Measurements from ENCODE around the gene U2AF1L4. TPM values are rescaled to one million over a fixed set of nuclear protein-coding genes. Genes with fewer than 3 reads are reported as not detected.

Gene U2AF1L4
- total and polyA plus RNA-seq, 7 experiments from 2014 or later, result 33.7 to 89.7 (median 70.1) TPM

DNA sequence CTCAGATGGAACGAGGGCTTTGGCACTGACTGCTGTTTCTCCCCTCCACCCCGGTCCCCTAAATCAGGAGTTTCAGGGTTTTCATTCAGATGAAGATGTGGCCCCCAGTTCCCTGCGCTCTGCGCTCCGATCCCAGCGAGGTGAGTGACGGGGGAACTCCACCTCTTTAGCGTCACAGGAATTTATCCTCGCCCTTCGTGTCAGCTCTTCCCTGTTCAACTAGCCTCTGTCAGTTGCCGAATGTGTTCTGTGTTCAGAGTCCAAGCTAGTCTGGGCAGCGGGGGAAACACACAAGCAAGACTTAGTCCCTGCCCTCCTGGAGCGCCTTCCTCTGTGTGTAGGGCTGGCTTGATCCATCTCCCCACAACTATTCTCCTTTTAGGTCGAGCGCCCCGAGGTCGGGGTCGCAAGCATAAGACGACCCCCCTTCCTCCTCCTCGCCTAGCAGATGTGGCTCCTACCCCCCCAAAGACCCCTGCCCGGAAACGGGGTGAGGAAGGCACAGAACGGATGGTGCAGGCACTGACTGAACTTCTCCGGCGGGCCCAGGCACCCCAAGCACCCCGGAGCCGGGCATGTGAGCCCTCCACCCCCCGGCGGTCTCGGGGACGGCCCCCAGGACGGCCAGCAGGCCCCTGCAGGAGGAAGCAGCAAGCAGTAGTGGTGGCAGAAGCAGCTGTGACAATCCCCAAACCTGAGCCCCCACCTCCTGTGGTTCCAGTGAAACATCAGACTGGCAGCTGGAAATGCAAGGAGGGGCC, 25.6 kb downstream of the U2AF1L4 start:
- peaks cover 21 to 28% of the 10 kb centered on the region in 2 donors for H3K4me1 ChIP-seq (ENCODE audit: control insufficient read depth in 2 of 2, insufficient read depth in 2 of 2, low read length in 2 of 2)
- no peak overlapping the region for H3K27ac ChIP-seq (ENCODE audit: low read depth, low read length)
- H3K9me3 Mint-ChIP-seq, result no peaks in the 10 kb centered on the region
- H3K36me3 ChIP-seq (ENCODE audit: control insufficient read depth in 2 of 3, insufficient read depth in 3 of 3, low read length in 3 of 3), result peaks cover 20 to 47% (median 22%) of the 10 kb centered on the region in 3 experiments
- DNase-seq (no peak), ATAC-seq (no peak)
- peaks cover 26 to 52% (median 36%) of the 10 kb centered on the region in 7 donors for H3K4me1 Mint-ChIP-seq
- H3K36me3 Mint-ChIP-seq, result peaks cover 0 to 27% (median 4%) of the 10 kb centered on the region in 5 donors
- H3K4me3 ChIP-seq (ENCODE audit: low read length), result no peak overlapping the region
- H3K27me3 ChIP-seq (ENCODE audit: control insufficient read depth in 2 of 2, insufficient read depth in 2 of 2, low read length in 2 of 2), result no peaks in the 10 kb centered on the region
- CTCF ChIA-PET, result interaction anchor here (0.6 to 1.5 kb wide), 4 partner anchors 10 to 235 kb away, joined by 3 to 5 read pairs (median 3); no protein-coding TSS in a partner anchor
- peak overlapping the region in 8 of 9 donors; percentile 71 to 92 (median 80) for H3K27ac Mint-ChIP-seq
- intact Hi-C loops (cut with micrococcal nuclease), result loop anchor here (5.0 kb wide), 2 partner anchors 92 to 293 kb away; partner anchors contain the start of genes ALKBH6 (in 1 of the 2) and RBM42 (in 1 of the 2)
- H3K9me3 ChIP-seq (ENCODE audit: control insufficient read depth in 2 of 3, low read length in 3 of 3), result no peaks in the 10 kb centered on the region
- POLR2A ChIA-PET, result interaction anchor here (1.0 to 2.1 kb wide), 5 partner anchors 17 to 71 kb away, joined by 4 to 14 read pairs (median 9); partner anchors contain the start of genes COX6B1, IGFLR1 and LIN37
- H3K27me3 Mint-ChIP-seq, result no peaks in the 10 kb centered on the region
- peak overlapping the region; percentile 86 to 94 (median 89) for H3K4me3 Mint-ChIP-seq

DNA sequence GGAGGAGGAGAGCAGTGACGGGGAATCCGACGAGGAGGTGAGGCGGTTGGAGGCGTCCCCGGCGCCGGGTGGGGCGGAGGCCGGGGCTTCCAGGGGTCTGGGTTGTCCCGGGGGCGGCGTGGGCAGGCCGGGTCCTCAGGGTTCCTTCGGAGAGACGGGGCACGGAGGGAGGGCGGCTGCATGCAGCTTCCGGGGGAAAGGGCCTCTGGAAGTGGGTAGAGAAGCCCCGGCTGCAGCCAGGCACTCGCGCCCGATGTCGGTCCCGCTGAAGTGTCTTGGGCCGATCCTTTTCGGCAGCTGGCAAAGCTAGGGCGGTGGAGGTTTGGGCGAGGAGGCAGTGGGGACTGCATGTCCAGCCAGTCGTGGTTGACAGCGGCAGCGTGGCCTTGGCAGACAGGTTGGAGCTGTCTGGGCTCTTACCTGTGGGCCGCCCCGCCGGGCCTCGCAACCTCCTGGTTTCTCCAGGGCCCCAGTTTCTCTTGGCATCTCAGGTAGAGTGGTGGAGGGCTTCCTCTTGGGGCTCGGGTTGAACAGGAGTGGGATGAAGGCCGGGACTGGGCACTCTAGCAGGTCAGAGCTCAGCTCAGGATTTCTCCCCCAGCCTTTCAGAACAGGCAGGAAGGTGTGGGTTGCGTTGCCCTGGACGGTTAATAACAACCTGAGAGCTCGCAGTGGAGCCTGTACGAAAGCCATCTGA, 26.7 kb downstream of the U2AF1L4 start:
- Mint-ChIP-seq H3K4me1 (peaks cover 32 to 60% (median 47%) of the 10 kb centered on the region in 7 donors), H3K36me3 (peaks cover 0 to 20% (median 4%) of the 10 kb centered on the region in 5 donors), H3K9me3 (no peaks in the 10 kb centered on the region), H3K27me3 (no peaks in the 10 kb centered on the region), H3K27ac (peak overlapping the region; percentile 71 to 93 (median 83)), H3K4me3 (peak overlapping the region; percentile 86 to 94 (median 89))
- H3K4me1 ChIP-seq (ENCODE audit: control insufficient read depth in 2 of 2, insufficient read depth in 2 of 2, low read length in 2 of 2), result peaks cover 26 to 39% of the 10 kb centered on the region in 2 donors
- intact Hi-C loops (cut with micrococcal nuclease), result loop anchor here (5.0 kb wide), 2 partner anchors 91 to 294 kb away; partner anchors contain the start of genes ALKBH6 (in 1 of the 2) and RBM42 (in 1 of the 2)
- CTCF ChIA-PET, result interaction anchor here (0.9 to 1.5 kb wide), 4 partner anchors 11 to 24 kb away, joined by 3 read pairs; no protein-coding TSS in a partner anchor
- peak overlapping the region; percentile 76 for H3K27ac ChIP-seq (ENCODE audit: low read depth, low read length)
- ATAC-seq (no peak), DNase-seq (peak; percentile 26 to 70 (median 43))
- H3K36me3 ChIP-seq (ENCODE audit: control insufficient read depth in 2 of 3, insufficient read depth in 3 of 3, low read length in 3 of 3), result peaks cover 11 to 37% (median 13%) of the 10 kb centered on the region in 3 experiments
- no peaks in the 10 kb centered on the region for H3K9me3 ChIP-seq (ENCODE audit: control insufficient read depth in 2 of 3, low read length in 3 of 3)
- POLR2A ChIA-PET, result interaction anchor here (1.2 to 2.1 kb wide), 8 partner anchors 14 to 70 kb away, joined by 3 to 20 read pairs (median 8); partner anchors contain the start of genes COX6B1, IGFLR1, LIN37 and PSENEN
- H3K27me3 ChIP-seq (ENCODE audit: control insufficient read depth in 2 of 2, insufficient read depth in 2 of 2, low read length in 2 of 2), result no peaks in the 10 kb centered on the region
- peak overlapping the region; percentile 69 for H3K4me3 ChIP-seq (ENCODE audit: low read length)

DNA sequence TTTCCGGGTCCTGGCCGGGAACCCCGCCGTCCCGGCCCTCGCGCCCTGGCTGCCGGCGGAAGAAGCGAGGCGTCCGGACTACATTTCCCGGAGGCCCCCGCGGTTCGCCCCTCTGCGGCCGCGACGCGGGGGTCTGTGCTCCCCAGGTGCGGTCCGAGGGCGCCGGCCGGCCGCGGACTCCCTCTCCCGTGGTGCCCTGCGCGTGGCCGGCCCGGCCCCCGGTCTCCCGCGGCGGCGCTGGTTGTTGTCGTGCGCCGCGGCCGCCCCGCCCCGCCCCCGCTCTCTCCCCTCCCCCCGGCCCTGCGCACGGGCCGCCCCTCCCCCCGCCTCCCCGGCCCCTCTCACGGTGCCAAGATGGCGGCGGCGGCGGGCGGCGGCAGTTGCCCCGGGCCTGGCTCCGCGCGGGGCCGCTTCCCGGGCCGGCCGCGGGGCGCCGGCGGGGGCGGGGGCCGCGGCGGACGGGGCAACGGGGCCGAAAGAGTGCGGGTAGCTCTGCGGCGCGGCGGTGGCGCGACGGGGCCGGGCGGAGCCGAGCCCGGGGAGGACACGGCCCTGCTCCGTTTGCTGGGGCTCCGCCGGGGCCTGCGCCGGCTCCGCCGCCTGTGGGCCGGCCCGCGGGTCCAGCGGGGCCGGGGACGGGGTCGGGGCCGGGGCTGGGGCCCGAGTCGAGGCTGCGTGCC, 27.4 kb downstream of the U2AF1L4 start, which contains the start of gene KMT2B:
Gene KMT2B (plus strand): TSS at position 339 of the 680 bp plus-strand sequence. CDS start 16 bp downstream, at position 355.
- DNase-seq, result peak in 2 of 9 donors; percentile 90 to 95
- peak within 1 kb of the TSS; percentile 89 to 99 (median 96) for H3K4me3 Mint-ChIP-seq
- no peaks in the 10 kb centered on the region for H3K27me3 Mint-ChIP-seq
- intact Hi-C loops (cut with micrococcal nuclease), result loop anchor here (1.0 to 5.0 kb wide), 23 partner anchors 16 to 397 kb away; partner anchors contain the start of genes COX6B1 (in 2 of the 2), PROSER3 (in 2 of the 2), PSENEN (in 2 of the 2) and THAP8 (in 2 of the 2)
- Histone ChIP-seq H3K27ac (ENCODE audit: low read depth, low read length) (peak within 1 kb of the TSS; percentile 80), H3K4me1 (ENCODE audit: control insufficient read depth in 2 of 2, insufficient read depth in 2 of 2, low read length in 2 of 2) (peaks cover 33 to 46% of the 10 kb centered on the region in 2 donors), H3K27me3 (ENCODE audit: control insufficient read depth in 2 of 2, insufficient read depth in 2 of 2, low read length in 2 of 2) (no peaks in the 10 kb centered on the region), H3K4me3 (ENCODE audit: low read length) (peak within 1 kb of the TSS; percentile 84), H3K9me3 (ENCODE audit: control insufficient read depth in 2 of 3, low read length in 3 of 3) (no peaks in the 10 kb centered on the region), H3K36me3 (ENCODE audit: control insufficient read depth in 2 of 3, insufficient read depth in 3 of 3, low read length in 3 of 3) (peaks cover 5 to 30% (median 6%) of the 10 kb centered on the region in 3 experiments)
- peaks cover 39 to 67% (median 52%) of the 10 kb centered on the region in 7 donors for H3K4me1 Mint-ChIP-seq
- ATAC-seq, result peak; percentile 66
- no peaks in the 10 kb centered on the region for H3K9me3 Mint-ChIP-seq
- CTCF ChIA-PET, result interaction anchor here (1.0 kb wide), 1 partner anchor 16 kb away, joined by 3 read pairs; no protein-coding TSS in a partner anchor
- POLR2A ChIA-PET, result interaction anchor here (0.5 to 2.1 kb wide), 11 partner anchors 15 to 400 kb away, joined by 3 to 20 read pairs (median 5); partner anchors contain the start of genes COX6B1, IGFLR1, LIN37 and PSENEN
- H3K36me3 Mint-ChIP-seq, result peaks cover 0 to 18% (median 4%) of the 10 kb centered on the region in 5 donors
- H3K27ac Mint-ChIP-seq, result peak within 1 kb of the TSS; percentile 78 to 98 (median 92)

DNA sequence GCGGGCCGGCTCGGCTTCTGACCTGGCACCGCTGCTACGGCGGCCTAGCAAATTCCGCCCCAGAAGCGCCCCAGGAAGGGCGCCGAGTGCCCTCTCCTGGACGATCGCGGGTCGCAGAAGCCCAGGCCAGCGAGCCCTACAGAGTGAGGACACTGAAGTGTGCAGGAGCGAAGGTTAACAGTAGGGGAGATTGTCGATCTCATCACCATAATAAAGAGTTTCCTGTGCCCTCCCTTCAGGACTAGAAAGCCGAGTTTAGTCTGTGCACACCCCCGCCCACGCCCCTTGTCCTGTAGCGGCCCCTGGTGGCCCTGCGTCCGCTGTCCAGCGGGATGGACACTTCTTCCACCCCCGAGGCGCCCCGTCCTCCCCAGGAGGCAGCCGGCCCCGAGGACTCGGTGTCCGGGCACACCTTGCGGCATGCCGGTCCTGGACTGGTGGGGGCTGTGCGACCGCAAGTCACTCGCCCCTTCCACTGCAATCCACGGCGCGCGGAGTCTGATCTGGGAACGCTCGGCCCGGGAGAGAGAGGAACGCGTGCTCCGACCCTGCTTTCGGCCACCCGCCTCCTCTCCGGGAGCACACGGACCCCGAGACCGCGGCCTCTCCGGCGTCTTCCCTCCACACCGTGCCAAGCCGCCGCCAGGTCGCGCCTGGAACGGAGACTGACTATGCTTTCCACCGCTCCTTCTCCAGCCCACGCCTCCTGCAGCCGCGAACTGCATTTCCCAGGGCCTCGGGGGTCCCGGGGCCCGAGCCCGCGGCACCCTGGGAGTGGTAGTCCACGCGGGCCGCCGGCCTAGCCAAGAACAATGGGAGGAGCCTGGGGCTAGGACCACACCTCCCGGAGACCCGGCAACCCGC, 28.2 kb downstream of the U2AF1L4 start:
- peak; percentile 64 to 99 (median 98) for DNase-seq
- ATAC-seq, result peak; percentile 92
- peak overlapping the region; percentile 84 for H3K4me3 ChIP-seq (ENCODE audit: low read length)
- Mint-ChIP-seq H3K4me1 (peaks cover 40 to 63% (median 57%) of the 10 kb centered on the region in 7 donors), H3K27me3 (no peaks in the 10 kb centered on the region), H3K27ac (peak overlapping the region; percentile 22 to 98 (median 92)), H3K4me3 (peak overlapping the region; percentile 88 to 99 (median 96)), H3K9me3 (no peaks in the 10 kb centered on the region), H3K36me3 (peaks cover 0 to 13% (median 3%) of the 10 kb centered on the region in 5 donors)
- intact Hi-C loops (cut with micrococcal nuclease), result loop anchor here (1.0 to 5.0 kb wide), 23 partner anchors 15 to 398 kb away; partner anchors contain the start of genes COX6B1 (in 2 of the 2), PROSER3 (in 2 of the 2), PSENEN (in 2 of the 2) and THAP8 (in 2 of the 2)
- peak overlapping the region; percentile 80 for H3K27ac ChIP-seq (ENCODE audit: low read depth, low read length)
- peaks cover 0 to 22% (median 0%) of the 10 kb centered on the region in 3 experiments for H3K36me3 ChIP-seq (ENCODE audit: control insufficient read depth in 2 of 3, insufficient read depth in 3 of 3, low read length in 3 of 3)
- H3K4me1 ChIP-seq (ENCODE audit: control insufficient read depth in 2 of 2, insufficient read depth in 2 of 2, low read length in 2 of 2), result peaks cover 37 to 54% of the 10 kb centered on the region in 2 donors
- CTCF ChIA-PET, result no interaction called here
- H3K9me3 ChIP-seq (ENCODE audit: control insufficient read depth in 2 of 3, low read length in 3 of 3), result no peaks in the 10 kb centered on the region
- POLR2A ChIA-PET, result interaction anchor here (0.5 to 2.1 kb wide), 8 partner anchors 14 to 401 kb away, joined by 3 to 20 read pairs (median 4); partner anchors contain the start of genes IGFLR1, PSENEN and U2AF1L4
- H3K27me3 ChIP-seq (ENCODE audit: control insufficient read depth in 2 of 2, insufficient read depth in 2 of 2, low read length in 2 of 2), result no peaks in the 10 kb centered on the region

Measured in naive thymus-derived CD4-positive, alpha-beta T cell (primary cell).